MM.1S (cell line): ENCODE measurements around the gene ASPRV1.

Source experiments
- DNase-seq: peaks from one replicate; pipeline ENCODE4 v3.0.0-alpha.2; 2015
- H2AFZ ChIP-seq: fragments of 300-600 bp; sonication (generic); 2 replicates; pipeline ENCODE4 v1.6.0; 2016; ENCODE audit warnings: antibody characterized with exemption, low read length
- H3F3A ChIP-seq: fragments of 300-600 bp; sonication (generic); 2 replicates; pipeline ENCODE4 v1.6.1; 2016; ENCODE audit warnings: mild to moderate bottlenecking, antibody characterized with exemption, low read length, moderate library complexity, mixed read lengths; ENCODE audit not compliant: insufficient read depth
- H3K27ac ChIP-seq: fragments of 300-600 bp; sonication (generic); 2 replicates; pipeline ENCODE4 v1.5.1; 2016; ENCODE audit warnings: mild to moderate bottlenecking, low read length
- H3K27me3 ChIP-seq: fragments of 300-600 bp; sonication (generic); replicated peaks from 2 replicates; pipeline ENCODE4 v1.6.0; 2016; ENCODE audit warnings: low read length; ENCODE audit not compliant: insufficient read depth
- H3K36me3 ChIP-seq: fragments of 300-600 bp; sonication (generic); replicated peaks from 2 replicates; pipeline ENCODE4 v1.6.1; 2016; ENCODE audit warnings: mild to moderate bottlenecking, low read length, mixed read lengths; ENCODE audit not compliant: insufficient read depth
- H3K4me1 ChIP-seq: fragments of 300-600 bp; sonication (generic); 2 replicates; pipeline ENCODE4 v1.6.1; 2016; ENCODE audit warnings: low read length, mixed read lengths
- H3K4me2 ChIP-seq: fragments of 300-600 bp; sonication (generic); 2 replicates; pipeline ENCODE4 v1.6.0; 2016; ENCODE audit warnings: low read depth, low read length
- H3K4me3 ChIP-seq: fragments of 300-600 bp; sonication (generic); 2 replicates; pipeline ENCODE4 v1.5.1; 2016; ENCODE audit warnings: low read length, mixed read lengths
- H3K79me2 ChIP-seq: fragments of 300-600 bp; sonication (generic); 2 replicates; pipeline ENCODE4 v1.6.1; 2016; ENCODE audit warnings: mixed run types, low read length, mixed read lengths
- H3K9ac ChIP-seq: fragments of 300-600 bp; sonication (generic); 2 replicates; pipeline ENCODE4 v1.6.1; 2016; ENCODE audit warnings: low read length, mixed read lengths
- H3K9me2 ChIP-seq: fragments of 300-600 bp; sonication (generic); replicated peaks from 2 replicates; pipeline ENCODE4 v1.6.1; 2016; ENCODE audit warnings: mild to moderate bottlenecking, low read length, mixed read lengths; ENCODE audit not compliant: insufficient read depth
- H3K9me3 ChIP-seq: fragments of 300-600 bp; sonication (generic); replicated peaks from 2 replicates; pipeline ENCODE4 v1.6.1; 2016; ENCODE audit warnings: mild to moderate bottlenecking, low read length, mixed read lengths; ENCODE audit not compliant: insufficient read depth
- H4K20me1 ChIP-seq: fragments of 300-600 bp; sonication (generic); 2 replicates; pipeline ENCODE4 v1.6.1; 2016; ENCODE audit warnings: mild to moderate bottlenecking, low read length, moderate library complexity, mixed read lengths; ENCODE audit not compliant: insufficient read depth
- CTCF ChIP-seq: fragments of 300-600 bp; sonication (generic); IDR thresholded peaks from 2 replicates; pipeline ENCODE4 v1.5.1; 2016; ENCODE audit warnings: antibody characterized with exemption, low read length, mixed read lengths
- EZH2 ChIP-seq: fragments of 300-600 bp; sonication (generic); optimal IDR thresholded peaks from 2 replicates; pipeline ENCODE3; 2017; ENCODE audit warnings: low read depth, mild to moderate bottlenecking, antibody characterized with exemption, low read length, mixed read lengths
- EZH2phosphoT487 ChIP-seq: fragments of 300-600 bp; sonication (generic); IDR thresholded peaks from 2 replicates; pipeline ENCODE4 v1.6.1; 2018; ENCODE audit warnings: antibody characterized with exemption, low read length

The ASPRV1 gene

GRCh38 chr2:69943843-69944525 lies 17.4 kb downstream of the ASPRV1 start:
- Histone ChIP-seq H4K20me1 (no peaks in the 10 kb centered on the region), H3F3A (no peaks in the 10 kb centered on the region), H3K4me1 (peaks cover 17% of the 10 kb centered on the region), H3K4me3 (no peak overlapping the region), H3K9ac (no peak overlapping the region), H2AFZ (no peak overlapping the region), H3K27ac (no peak overlapping the region), H3K79me2 (no peaks in the 10 kb centered on the region), H3K27me3 (no peaks in the 10 kb centered on the region), H3K9me2 (no peaks in the 10 kb centered on the region), H3K4me2 (no peak overlapping the region), H3K9me3 (no peaks in the 10 kb centered on the region), H3K36me3 (no peaks in the 10 kb centered on the region)
- no peak for TF ChIP-seq CTCF
- no peak for TF ChIP-seq EZH2
- TF ChIP-seq EZH2phosphoT487, result no peak
- no peak for DNase-seq

DNA sequence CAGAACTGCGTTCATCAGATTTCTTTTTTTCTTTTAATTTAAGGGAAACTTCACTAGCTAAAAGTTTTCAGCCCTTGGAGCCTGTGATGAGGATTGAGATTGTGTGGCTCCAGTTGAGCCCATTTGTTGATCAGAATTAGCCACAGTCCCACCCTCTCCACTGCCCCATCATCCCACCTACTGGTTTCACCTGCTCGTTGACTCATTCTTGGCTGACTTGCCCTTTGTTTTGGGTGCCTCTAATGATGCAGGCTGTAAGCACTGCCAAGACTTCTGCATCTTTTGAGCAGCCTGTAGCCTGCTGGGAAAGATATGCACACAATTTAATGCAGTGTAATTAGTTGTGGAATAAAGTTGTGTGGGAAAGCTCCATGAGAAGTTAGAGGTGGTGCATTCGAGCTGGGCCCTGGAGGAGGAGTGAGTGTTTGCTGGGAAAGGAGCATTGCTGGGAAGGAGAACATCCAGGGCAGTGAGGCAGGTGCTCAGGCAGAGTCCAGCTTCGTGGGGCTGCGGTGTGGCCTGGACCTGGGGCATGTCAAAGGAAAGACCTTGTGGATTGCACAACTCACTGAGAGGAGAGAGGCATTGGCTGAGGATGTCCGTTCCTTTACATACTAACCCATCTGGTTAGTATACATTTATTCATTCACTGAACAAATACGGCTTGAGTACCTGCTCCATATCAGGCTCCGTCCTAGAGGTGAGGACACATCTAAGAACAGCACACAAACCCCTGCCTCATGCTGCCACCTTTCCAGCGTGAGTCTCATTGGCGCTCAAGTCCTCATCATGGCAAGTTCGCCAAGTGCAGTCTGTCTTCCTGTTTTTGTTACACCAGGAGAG lies 18.2 kb downstream of the ASPRV1 start:
- Histone ChIP-seq H3K27ac (no peak overlapping the region), H2AFZ (no peak overlapping the region), H3K9ac (no peak overlapping the region), H3K79me2 (no peaks in the 10 kb centered on the region), H3K4me2 (no peak overlapping the region), H3K9me3 (no peaks in the 10 kb centered on the region), H3K27me3 (no peaks in the 10 kb centered on the region), H3K9me2 (no peaks in the 10 kb centered on the region), H3K4me3 (no peak overlapping the region), H3K4me1 (peaks cover 17% of the 10 kb centered on the region), H3F3A (no peaks in the 10 kb centered on the region), H4K20me1 (no peaks in the 10 kb centered on the region), H3K36me3 (no peaks in the 10 kb centered on the region)
- no peak for DNase-seq
- TF ChIP-seq EZH2 (no peak), EZH2phosphoT487 (no peak), CTCF (no peak)

DNA sequence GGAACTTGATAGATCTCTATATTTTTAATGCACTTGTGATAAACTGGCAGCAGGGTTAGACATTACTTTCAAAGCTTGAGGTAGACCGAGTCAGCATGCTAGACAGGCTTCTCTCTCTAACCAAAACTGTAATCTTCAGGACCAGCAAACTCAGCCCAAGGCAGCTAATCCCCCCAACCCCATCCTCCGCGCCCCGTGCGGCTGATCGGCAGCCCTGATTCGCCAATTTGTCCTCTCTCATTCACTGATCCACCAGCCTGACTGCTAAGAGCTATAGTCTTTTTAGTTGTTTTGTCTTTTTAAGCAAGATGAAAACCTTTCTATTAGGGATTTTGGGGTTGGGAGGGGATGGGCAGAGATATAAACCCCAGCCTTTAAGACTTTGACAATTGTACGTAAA lies 20.7 kb downstream of the ASPRV1 start:
- Histone ChIP-seq H3K9ac (no peak overlapping the region), H3K4me1 (no peaks in the 10 kb centered on the region), H2AFZ (no peak overlapping the region), H3K9me2 (no peaks in the 10 kb centered on the region), H3K4me2 (no peak overlapping the region), H3K27ac (no peak overlapping the region), H3K79me2 (no peaks in the 10 kb centered on the region), H4K20me1 (no peaks in the 10 kb centered on the region), H3K27me3 (no peaks in the 10 kb centered on the region), H3K9me3 (no peaks in the 10 kb centered on the region), H3K4me3 (no peak overlapping the region), H3F3A (no peaks in the 10 kb centered on the region), H3K36me3 (no peaks in the 10 kb centered on the region)
- no peak for DNase-seq
- TF ChIP-seq EZH2 (no peak), CTCF (no peak), EZH2phosphoT487 (no peak)
